Measurements from ENCODE around the gene NIPAL3.
"Not testable (repeated sequence)": the region's sequence is repeated elsewhere in the genome, so short reads cannot be mapped to it uniquely, and the experiment has no call there.

Gene NIPAL3

DNA sequence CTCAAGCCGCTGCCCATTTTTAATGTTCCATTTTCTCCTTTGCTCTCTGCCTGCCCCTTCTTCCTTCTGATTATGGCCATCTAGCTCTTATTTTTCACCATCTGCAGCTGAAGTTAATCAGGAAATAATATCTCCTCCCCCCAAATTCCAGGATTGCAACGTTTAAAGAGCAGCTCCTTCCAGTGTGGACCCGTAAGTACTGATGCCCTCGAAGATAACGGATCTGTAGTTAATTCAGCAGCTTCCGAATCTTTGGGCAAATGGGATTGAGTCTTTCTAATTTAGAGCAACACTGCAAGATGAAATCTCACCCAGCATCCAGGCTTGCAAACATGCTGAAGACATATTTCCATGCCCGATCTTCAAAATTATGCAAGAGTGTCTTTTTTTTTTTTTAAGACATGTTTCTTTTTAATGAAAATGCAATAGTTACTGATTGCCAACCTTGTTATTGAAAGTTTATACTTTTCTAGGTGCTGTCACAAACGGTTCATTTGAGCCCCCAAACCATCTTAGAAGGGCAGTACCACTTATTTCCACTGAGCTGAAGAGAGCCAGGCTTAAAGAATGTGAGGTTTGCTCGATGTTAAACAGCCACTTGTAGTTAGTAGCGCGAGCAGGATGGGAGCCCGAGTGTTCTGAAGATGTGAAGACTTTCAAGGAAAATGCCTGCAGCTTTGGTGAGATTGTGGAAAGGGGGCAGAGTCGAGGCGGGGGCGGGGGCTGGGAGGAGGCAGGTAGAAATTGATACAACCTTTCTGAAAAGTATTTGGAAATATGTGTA is 76.2 kb downstream of the NIPAL3 start:
- peaks cover 4% of the 10 kb centered on the region for H3K9me3 Mint-ChIP-seq
- no peaks in the 10 kb centered on the region for H3K27me3 Mint-ChIP-seq
- H3K36me3 Mint-ChIP-seq (ENCODE audit: low read depth) = no peaks in the 10 kb centered on the region
- H3K27ac Mint-ChIP-seq = no peak overlapping the region
- peaks cover 40% of the 10 kb centered on the region for H3K4me1 Mint-ChIP-seq (ENCODE audit: low read depth)
- H3K4me3 Mint-ChIP-seq = no peak overlapping the region
- DNase-seq = no peak

DNA sequence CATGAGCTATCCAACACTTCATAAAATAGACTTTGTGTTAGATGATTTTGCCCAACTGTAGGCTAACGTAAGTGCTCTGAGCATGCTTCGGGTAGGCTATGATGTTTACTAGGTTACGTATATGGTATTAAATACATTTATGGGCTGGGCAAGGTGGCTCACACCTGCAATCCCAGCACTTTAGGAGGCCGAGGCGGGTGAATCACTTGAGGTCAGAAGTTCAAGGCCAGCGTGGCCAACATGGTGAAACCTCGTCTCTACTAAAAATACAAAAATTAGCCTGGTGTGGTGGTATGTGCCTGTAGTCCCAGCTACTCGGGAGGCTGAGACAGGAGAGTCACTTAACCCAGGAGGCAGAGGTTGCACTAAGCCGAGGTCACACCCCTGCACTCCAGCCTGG is 77.3 kb downstream of the NIPAL3 start:
- not testable (repeated sequence) for H3K27me3 Mint-ChIP-seq; H3K36me3 Mint-ChIP-seq (ENCODE audit: low read depth); H3K9me3 Mint-ChIP-seq; H3K4me3 Mint-ChIP-seq; H3K27ac Mint-ChIP-seq; DNase-seq
- peaks cover 39% of the 10 kb centered on the region for H3K4me1 Mint-ChIP-seq (ENCODE audit: low read depth)

DNA sequence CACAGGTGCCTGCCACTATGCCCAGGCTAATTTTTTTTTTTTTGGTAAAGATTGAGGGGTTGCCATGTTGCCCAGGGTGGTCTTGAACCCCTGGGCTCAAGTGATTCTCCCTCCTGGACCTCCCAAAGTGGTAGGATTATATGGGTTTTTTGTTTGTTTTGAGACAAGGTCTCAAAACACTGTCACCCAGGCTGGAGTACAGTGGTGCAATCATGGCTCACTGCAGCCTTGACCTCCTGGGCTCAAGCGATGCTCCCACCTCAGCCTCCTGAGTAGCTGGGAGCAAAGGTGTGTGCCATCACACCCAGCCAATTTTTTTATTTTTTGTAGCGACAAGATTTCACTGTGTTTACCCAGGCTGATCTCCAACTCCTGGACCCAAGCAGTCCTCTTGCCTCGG is 78.2 kb downstream of the NIPAL3 start:
- Mint-ChIP-seq H3K9me3 (peaks cover 4% of the 10 kb centered on the region), H3K4me1 (ENCODE audit: low read depth) (peaks cover 38% of the 10 kb centered on the region), H3K27ac (no peak overlapping the region), H3K36me3 (ENCODE audit: low read depth) (no peaks in the 10 kb centered on the region), H3K4me3 (no peak overlapping the region), H3K27me3 (no peaks in the 10 kb centered on the region)
- DNase-seq = no peak

DNA sequence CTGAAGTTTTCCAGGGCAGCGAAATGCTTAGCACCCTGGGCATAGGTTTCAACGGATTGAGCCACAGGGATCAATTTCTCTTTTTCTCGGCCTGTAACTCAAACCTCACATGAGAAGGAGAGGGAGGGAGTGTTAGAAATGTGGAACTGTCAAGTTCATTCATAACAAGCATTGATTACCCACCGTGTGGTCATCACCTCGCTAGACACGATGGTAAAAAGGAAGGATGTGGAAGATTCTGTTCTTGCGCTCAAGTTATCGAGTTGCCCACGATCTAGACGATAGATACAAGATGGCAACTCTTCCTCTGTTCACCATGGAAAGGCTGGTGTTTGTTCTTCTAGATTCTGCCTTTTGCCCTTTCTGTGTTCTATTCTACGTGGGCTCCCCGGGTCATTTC is 83.0 kb downstream of the NIPAL3 start:
- no peak for DNase-seq
- H3K9me3 Mint-ChIP-seq = no peaks in the 10 kb centered on the region
- no peak overlapping the region for H3K4me3 Mint-ChIP-seq
- peaks cover 41% of the 10 kb centered on the region for H3K4me1 Mint-ChIP-seq (ENCODE audit: low read depth)
- H3K27me3 Mint-ChIP-seq = no peaks in the 10 kb centered on the region
- peaks cover 7% of the 10 kb centered on the region for H3K36me3 Mint-ChIP-seq (ENCODE audit: low read depth)
- H3K27ac Mint-ChIP-seq = no peak overlapping the region

DNA sequence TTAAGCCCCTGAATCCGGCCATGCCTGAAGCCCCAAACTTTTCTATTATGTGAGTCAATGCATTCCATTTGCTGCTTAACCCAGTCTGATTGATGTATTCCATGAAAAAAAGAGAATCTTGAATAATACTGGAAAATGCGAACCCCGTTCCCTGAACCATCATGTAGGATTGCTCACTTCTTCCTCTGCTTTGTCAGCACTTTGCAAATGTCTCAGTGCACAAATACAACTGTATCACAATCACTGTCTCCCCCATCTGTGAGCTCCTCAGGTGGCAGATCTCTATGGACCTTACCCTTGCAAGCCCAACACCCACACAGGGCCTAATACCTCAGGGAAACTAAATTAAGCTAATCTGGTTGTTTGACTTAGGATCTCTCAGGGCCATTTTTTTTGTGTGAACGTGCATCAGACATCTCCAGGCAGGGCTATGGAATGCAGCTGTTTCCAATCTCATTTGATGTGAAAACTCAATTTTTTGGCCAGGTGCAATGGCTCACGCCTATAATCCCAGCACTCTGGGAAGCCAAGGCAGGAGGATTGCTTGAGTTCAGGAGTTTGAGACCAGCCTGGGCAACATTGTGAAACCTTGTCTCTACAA is 84.9 kb downstream of the NIPAL3 start:
- no peaks in the 10 kb centered on the region for H3K9me3 Mint-ChIP-seq
- peak overlapping the region; percentile 92 for H3K27ac Mint-ChIP-seq
- H3K4me1 Mint-ChIP-seq (ENCODE audit: low read depth) = peaks cover 55% of the 10 kb centered on the region
- H3K36me3 Mint-ChIP-seq (ENCODE audit: low read depth) = peaks cover 16% of the 10 kb centered on the region
- no peaks in the 10 kb centered on the region for H3K27me3 Mint-ChIP-seq
- no peak overlapping the region for H3K4me3 Mint-ChIP-seq
- DNase-seq = no peak

DNA sequence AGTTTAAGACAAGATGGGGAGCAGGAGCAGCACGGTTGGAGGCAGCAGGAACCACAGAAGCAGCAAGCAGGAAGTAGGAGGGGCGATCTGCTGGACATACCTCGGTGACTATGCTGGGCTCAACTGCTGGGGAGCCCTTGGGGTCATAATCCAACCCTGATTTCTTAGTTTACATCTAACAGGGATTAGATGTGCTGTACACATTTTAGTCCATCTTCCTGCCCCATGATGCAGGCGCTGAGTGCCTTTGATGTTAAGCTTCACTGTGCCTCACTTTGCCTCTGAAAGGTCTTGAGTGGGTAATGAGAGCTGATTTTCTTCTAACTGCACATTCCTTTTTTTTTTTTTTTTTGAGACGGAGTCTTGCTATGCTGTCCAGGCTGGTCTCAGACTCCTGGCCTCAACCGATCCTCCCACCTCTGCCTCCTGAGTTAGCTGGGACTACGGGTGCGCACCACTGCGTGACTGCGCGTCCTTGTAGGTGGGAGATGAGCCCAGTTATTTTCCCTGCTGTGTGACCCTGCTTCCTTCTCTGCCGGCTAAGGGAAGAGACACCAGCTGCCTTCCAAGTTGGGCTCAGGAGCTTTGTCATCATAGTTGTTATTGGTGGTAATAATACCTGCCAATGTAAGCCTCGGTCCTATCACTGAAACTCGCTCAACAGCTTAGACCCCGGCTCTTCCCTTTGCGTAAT is 85.9 kb downstream of the NIPAL3 start:
- Mint-ChIP-seq H3K27ac (peak overlapping the region; percentile 92), H3K9me3 (no peaks in the 10 kb centered on the region), H3K27me3 (no peaks in the 10 kb centered on the region), H3K4me3 (peak overlapping the region; percentile 87), H3K4me1 (ENCODE audit: low read depth) (peaks cover 63% of the 10 kb centered on the region), H3K36me3 (ENCODE audit: low read depth) (peaks cover 16% of the 10 kb centered on the region)
- peak; percentile 50 for DNase-seq

DNA sequence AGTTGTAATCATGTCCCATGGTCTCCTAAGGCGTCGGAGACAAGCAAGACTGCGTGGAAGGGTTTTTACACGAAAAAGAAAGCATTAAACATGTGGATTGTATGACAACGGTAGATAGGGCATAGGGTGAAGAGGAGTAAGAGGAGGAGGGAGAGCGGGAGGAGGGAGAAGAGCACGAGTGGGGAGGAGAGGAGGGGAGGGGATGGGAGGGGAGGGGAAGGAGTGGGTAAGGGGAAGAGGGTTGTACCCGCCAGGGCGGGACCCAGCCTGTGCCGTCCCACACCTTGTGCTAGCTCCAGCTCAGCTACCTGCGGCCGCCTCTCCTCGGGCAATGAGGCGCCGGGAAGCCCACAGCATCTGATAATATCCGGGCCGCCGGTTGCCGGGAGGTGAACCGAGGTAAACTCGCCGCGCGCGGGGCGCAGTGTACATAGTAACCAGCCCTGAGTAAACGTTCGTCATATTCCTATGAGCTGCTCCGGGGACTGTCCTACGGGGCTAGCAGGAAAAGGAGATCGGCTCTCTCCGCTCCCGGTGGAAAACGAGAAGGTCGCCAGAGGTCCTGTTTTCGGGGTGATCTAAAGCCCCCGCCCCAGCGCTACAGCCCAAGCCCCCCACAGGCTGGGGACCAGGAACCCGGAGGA is 86.6 kb downstream of the NIPAL3 start:
- Mint-ChIP-seq H3K27me3 (no peaks in the 10 kb centered on the region), H3K36me3 (ENCODE audit: low read depth) (peaks cover 16% of the 10 kb centered on the region), H3K27ac (peak overlapping the region; percentile 92), H3K4me1 (ENCODE audit: low read depth) (peaks cover 68% of the 10 kb centered on the region), H3K4me3 (peak overlapping the region; percentile 87), H3K9me3 (no peaks in the 10 kb centered on the region)
- peak; percentile 86 for DNase-seq

DNA sequence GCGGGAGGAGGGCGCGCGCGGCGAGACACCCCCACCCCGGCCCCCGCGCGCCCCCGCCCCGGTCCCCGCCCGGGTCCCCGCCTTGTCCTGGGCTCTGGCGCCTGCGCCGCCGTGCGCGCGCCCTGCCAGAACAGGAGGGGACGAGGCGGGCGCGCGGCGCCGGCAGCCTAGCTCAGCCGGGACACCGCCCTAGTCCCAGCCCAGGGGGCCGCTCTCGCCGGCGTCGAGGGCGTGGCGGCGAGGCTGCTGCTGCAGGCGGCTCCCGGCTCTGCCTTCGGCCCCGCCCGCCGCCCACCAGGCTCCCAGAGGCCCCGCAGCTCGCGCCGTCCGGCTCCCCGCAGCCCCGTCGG is 87.1 kb downstream of the NIPAL3 start, which contains the start of gene RCAN3:
Gene RCAN3, plus strand, starts transcription at position 128 of the 350 bp plus-strand sequence. CDS start 11,537 bp downstream, outside the sequence.
- H3K4me3 Mint-ChIP-seq = peak within 1 kb of the TSS; percentile 89
- peak; percentile 92 for DNase-seq
- peaks cover 19% of the 10 kb centered on the region for H3K36me3 Mint-ChIP-seq (ENCODE audit: low read depth)
- no peaks in the 10 kb centered on the region for H3K9me3 Mint-ChIP-seq
- H3K27ac Mint-ChIP-seq = peak within 1 kb of the TSS; percentile 93
- H3K27me3 Mint-ChIP-seq = no peaks in the 10 kb centered on the region
- peaks cover 70% of the 10 kb centered on the region for H3K4me1 Mint-ChIP-seq (ENCODE audit: low read depth)

DNA sequence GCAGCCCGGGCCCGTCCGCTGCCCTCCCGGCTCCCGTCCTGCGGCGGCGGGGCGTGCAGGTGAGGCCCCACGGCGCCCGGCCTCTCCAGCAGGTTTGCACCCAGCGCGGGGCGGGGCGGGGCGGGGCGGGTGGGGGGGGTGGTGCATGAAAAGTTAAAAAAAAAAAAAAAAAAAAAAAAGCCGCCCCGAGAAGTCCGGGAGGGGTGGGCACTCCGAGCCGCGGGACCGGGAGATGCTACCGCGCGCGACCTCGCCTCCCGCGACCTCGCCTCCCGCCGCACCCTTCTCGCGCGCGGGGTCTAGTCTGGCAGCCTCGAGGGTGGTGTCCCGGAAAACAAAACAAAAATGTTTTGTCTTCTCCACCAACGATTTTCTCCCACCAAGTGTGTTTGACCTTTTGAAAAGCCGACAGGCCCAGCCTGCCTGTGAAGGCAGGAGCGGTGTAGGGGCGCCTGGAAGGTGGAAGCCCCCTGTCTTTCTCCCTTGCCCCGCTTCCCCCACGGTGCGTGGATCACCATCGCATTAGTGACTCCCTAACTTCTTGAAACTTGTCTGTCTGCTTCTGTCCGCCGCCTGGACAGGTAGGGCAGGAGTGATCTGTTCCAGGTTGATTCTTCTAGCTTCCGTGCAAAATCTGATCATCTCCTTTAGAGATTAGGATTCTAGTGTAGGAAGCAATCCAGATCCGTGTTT is 87.6 kb downstream of the NIPAL3 start:
- Mint-ChIP-seq H3K4me1 (ENCODE audit: low read depth) (peaks cover 73% of the 10 kb centered on the region), H3K36me3 (ENCODE audit: low read depth) (peaks cover 19% of the 10 kb centered on the region), H3K27me3 (no peaks in the 10 kb centered on the region), H3K27ac (peak overlapping the region; percentile 93), H3K4me3 (peak overlapping the region; percentile 89), H3K9me3 (no peaks in the 10 kb centered on the region)
- peak; percentile 70 for DNase-seq

DNA sequence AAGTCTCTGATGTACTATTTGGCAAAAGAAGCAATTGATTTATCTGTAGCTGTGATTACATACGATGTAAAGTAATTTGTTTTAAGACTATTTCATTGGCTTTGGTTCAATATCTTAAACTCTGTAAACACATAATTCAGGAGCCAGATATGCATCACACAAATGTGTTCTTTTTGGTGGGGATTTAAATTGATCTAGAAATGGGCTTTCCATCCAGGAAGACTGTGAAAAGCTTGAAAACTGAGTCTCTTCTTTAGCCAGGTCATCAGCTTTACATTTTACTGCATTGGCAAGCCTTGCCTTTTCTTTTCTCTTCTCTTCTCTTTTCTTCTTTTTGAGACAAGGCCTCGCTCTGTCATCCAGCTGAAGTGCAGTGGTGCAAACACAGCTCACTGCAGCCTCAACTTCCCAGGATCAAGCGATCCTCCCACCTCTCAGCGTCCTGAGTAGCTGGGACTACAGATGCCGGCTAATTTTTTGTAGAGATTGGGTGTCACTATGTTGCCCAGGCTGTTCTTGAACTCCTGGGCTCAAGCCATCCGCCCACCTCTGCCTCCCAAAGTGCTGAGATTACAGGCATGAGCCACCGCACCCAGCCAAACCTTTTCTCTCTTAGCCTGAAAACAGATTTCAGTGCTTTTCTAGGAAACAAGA is 88.4 kb downstream of the NIPAL3 start:
- Mint-ChIP-seq H3K4me3 (peak overlapping the region; percentile 89), H3K9me3 (no peaks in the 10 kb centered on the region), H3K27me3 (no peaks in the 10 kb centered on the region), H3K36me3 (ENCODE audit: low read depth) (peaks cover 19% of the 10 kb centered on the region), H3K27ac (peak overlapping the region; percentile 93), H3K4me1 (ENCODE audit: low read depth) (peaks cover 73% of the 10 kb centered on the region)
- DNase-seq = peak; percentile 55

DNA sequence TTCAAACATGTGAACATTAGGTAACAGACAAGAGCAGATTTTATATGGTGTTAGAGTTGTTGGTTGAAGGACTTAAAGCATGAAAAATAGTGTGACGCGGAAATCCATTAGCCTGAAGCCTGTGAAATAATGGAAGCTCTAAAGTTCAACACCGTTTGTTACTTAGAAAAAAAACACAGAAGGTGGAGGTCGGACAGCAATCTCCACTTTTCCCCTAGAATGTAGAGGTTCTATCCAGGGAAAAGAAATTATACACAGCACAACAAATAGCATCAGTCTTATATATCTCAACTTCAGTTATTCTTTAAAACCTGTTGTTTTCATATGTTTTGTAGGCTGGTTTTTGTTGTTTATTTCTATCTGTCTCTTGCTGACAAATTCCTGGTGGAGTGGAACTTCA is 89.0 kb downstream of the NIPAL3 start:
- DNase-seq = no peak
- H3K27ac Mint-ChIP-seq = peak overlapping the region; percentile 93
- peaks cover 73% of the 10 kb centered on the region for H3K4me1 Mint-ChIP-seq (ENCODE audit: low read depth)
- no peaks in the 10 kb centered on the region for H3K27me3 Mint-ChIP-seq
- H3K36me3 Mint-ChIP-seq (ENCODE audit: low read depth) = peaks cover 23% of the 10 kb centered on the region
- H3K4me3 Mint-ChIP-seq = peak overlapping the region; percentile 89
- no peaks in the 10 kb centered on the region for H3K9me3 Mint-ChIP-seq

DNA sequence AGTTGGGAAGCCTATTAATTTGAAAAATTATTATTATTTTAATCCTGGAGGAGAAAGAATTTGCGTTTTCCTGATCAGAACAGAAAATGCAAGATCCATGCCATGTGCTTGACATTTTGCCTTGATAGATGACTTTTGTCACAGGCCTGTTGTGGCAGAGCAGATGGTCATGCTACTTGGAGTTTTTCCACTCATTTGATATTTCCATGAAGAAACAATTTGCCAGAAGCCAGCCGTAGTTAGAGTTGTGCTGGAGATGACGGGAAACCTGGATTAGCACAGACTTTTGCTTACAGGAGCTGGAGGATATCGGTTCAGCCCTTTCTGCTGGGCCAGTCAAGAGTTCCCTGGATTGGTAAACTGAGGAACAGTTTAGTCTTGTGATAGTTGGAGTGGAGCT is 90.2 kb downstream of the NIPAL3 start:
- Mint-ChIP-seq H3K27ac (peak overlapping the region; percentile 88), H3K4me3 (peak overlapping the region; percentile 58), H3K27me3 (no peaks in the 10 kb centered on the region), H3K4me1 (ENCODE audit: low read depth) (peaks cover 75% of the 10 kb centered on the region), H3K36me3 (ENCODE audit: low read depth) (peaks cover 33% of the 10 kb centered on the region), H3K9me3 (no peaks in the 10 kb centered on the region)
- DNase-seq = no peak

DNA sequence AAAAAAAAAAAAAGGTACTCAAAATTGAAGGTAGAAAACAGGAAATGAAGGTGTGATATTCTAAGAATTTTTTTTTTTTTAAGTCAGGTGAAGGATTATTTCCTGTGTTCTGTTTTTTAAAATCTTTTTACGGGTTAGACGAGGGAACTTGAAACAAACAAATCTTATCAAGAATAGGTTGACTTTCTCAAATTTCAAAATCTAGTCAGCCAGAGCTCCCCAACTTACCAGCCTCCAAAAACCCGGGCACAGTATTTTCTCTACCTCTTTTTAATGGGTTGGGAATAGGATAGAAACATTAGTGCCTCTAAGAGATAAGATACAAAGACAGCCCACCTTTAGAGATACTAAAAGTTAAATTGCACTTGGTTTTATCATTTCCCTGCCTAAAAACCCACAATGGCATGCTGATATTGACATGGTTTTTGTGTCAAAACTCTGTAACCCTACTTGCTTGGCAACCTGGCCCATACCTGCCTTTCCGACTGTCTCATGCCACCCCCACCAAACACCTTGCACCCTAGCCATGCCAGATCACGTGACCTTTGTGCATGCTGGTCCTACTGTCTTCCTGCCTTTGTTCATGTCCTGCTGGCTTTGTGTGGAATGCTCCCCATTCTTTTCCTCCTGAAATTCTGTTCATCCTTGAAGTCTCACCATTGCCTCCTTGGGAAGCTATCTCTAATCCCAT is 91.2 kb downstream of the NIPAL3 start:
- peaks cover 73% of the 10 kb centered on the region for H3K4me1 Mint-ChIP-seq (ENCODE audit: low read depth)
- H3K27me3 Mint-ChIP-seq = no peaks in the 10 kb centered on the region
- H3K9me3 Mint-ChIP-seq = no peaks in the 10 kb centered on the region
- H3K36me3 Mint-ChIP-seq (ENCODE audit: low read depth) = peaks cover 41% of the 10 kb centered on the region
- H3K4me3 Mint-ChIP-seq = peak overlapping the region; percentile 58
- no peak for DNase-seq
- H3K27ac Mint-ChIP-seq = peak overlapping the region; percentile 88
